Measurements from ENCODE around the gene OR2AK2.

Gene OR2AK2, protein sequence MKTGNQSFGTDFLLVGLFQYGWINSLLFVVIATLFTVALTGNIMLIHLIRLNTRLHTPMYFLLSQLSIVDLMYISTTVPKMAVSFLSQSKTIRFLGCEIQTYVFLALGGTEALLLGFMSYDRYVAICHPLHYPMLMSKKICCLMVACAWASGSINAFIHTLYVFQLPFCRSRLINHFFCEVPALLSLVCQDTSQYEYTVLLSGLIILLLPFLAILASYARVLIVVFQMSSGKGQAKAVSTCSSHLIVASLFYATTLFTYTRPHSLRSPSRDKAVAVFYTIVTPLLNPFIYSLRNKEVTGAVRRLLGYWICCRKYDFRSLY

DNA sequence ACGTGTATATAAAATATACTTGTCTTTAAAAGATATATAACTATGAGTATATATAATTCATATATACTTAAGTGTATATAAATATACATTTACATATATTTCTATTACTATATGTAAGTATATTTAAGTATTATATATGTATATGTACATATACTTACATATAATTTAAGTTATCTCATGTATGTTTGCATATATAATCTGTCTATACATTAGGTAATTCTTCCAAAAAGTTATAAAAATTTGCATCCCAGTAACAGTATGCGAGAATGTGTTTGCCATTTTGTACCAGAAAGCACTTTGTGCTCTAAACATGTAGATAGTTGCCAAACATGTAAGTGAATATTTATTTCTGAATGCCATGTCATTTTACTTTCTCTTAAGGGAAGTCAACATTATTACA, at the start of gene OR2AK2:
Gene OR2AK2 (plus strand): TSS at position 301 of the 400 bp plus-strand sequence. CDS start 144 bp downstream, outside the sequence.
- DNase-seq (ENCODE audit: low read depth in 3 of 3) = no peak

DNA sequence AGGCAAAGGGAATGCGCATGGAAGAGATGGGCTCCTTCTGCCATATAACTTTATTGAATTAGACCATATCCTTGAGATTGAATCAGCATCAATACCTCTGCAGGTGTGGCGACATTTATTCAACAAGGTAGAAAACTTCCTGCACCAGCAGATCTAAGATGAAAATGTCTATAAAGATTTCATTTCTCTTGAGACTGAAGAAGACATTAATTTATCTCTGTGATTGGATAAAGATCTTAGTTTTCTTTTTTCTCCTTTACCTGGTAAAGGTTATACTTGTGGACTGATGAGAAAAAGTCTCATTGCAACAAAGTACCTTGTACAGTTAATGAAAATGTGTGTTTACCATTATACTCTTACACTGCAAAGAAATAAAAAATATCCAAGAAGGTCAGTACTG, 45.1 kb upstream of the OR2AK2 start, which contains the start of gene OR2T8:
Gene OR2T8 (plus strand): TSS at position 301 of the 400 bp plus-strand sequence. CDS start 766 bp downstream, outside the sequence.
- DNase-seq (ENCODE audit: low read depth in 3 of 3) = no peak

DNA sequence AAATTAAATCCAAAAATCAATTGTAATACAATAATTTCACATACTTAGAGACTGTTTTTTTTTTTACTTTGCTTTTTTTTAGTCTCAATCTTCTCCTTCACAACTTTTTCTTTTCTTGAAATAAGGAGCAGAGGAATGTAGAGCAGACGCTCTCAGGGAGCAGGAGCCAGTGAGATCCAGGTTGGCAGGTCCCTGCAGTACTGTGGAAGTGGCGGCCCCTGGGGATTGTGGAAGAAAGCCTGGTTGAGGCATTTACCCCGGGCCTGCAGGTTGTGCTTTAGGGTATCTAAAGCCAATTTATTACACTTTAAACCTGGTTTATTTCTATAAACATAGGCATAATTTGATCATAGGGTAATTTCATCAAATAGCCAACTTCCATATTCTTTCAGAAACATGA, 41.1 kb upstream of the OR2AK2 start:
- DNase-seq (ENCODE audit: low read depth in 3 of 3) = no peak

DNA sequence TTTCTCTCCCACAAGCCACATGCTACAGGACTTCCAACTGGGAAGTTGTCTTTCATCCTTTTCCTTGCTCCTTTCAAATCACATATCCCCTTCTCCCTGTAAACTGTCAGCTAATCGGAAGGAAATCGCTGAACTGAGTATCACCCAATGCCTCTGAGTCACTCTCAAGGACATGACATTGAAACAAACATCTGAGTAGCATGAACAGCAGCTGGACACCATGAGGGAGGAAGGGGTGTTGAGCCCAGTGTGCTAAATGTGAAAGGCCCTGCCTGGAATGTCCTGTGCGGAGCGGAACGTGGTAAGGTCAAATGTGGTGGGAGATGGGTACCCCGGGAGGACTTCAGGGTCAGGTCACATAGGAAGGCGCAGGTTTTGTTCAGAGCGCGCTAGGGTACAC, 40.2 kb upstream of the OR2AK2 start, which contains the start of gene OR2AJ1:
Gene OR2AJ1 (plus strand): TSS at position 22 of the 400 bp plus-strand sequence. CDS start 8,880 bp downstream, outside the sequence.
- DNase-seq (ENCODE audit: low read depth in 3 of 3) = no peak

DNA sequence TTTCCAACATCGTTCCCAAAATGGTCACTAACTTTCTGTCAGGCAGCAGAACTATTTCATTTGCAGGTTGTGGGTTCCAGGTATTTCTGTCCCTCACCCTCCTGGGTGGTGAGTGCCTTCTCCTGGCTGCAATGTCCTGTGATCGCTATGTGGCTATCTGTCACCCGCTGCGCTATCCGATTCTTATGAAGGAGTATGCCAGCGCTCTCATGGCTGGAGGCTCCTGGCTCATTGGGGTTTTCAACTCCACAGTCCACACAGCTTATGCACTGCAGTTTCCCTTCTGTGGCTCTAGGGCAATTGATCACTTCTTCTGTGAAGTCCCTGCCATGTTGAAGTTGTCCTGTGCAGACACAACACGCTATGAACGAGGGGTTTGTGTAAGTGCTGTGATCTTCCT, 31.0 kb upstream of the OR2AK2 start:
- no peak for DNase-seq (ENCODE audit: low read depth in 3 of 3)

DNA sequence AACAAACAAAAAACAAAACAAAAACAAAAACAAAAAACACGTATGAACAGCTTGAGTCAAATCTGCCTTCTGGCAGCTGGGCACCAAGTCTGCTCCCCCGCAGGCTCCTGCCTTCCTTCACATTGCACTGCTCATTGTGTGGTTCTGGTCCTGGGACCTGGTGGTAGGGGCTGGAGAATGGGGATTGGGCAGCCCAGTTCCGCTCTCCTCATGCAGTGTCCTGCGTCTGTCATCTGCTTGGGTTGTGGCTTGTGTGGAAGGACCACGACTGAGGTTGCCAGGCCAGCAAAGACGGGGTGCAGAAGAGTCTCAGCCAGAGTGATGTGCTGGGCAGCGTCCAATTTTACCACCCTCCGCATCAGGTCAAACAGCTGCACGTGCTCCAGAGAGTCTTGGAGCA, 29.3 kb upstream of the OR2AK2 start:
- no peak for DNase-seq (ENCODE audit: low read depth in 3 of 3)

DNA sequence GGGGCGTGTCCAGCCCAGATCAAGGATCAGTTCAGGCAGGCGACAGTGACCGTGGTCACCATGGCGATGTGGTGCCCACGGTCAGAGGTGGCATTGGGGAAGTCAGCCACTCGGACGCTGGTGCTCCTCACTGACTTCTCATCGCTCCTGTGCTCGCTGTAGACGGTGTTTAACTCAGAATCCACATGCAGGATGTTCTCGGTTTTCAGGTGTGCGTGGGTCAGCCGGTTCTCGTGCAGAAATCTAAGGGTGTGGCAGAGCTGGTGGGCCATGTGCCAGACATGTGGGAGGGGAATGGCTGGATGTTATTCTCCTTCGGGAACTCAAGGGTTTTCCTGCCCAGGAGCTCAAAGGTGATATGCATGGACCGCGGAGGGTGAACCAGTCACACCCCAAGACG, 28.6 kb upstream of the OR2AK2 start:
- no peak for DNase-seq (ENCODE audit: low read depth in 3 of 3)

DNA sequence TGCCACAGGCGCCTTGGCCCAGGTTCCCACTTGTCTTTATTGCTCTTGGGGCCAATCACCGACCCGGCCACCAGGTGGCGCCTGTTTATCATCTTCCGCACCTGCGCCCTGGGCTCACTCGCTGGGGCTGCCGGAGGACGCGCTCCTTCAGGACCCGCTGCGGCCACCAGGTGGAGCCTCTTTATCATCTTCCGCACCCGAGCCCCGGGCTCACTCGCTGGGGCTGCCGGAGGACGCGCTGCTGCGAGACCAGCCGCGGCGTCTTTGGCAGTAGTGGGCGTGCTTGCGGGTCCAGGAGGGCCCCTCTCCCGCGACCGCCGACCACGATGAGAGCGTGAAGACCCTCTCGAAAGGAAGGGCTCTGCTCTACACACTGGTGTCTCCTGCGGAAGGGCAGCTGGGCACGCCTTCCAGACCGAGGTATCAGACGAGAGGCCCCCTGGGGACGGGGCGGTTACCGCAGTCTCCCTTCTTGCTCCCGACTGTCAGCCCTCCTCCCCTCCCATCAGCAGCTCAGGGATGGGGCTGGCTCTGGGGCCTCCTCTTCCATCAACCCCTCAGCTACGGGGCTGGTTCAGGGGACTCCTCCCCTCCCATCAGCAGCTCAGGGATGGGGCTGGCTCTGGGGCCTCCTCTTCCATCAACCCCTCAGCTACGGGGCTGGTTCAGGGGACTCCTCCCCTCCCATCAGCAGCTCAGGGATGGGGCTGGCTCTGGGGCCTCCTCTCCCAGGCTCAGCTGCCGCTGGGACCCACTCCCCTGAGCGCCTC, 27.9 kb upstream of the OR2AK2 start:
- peak; percentile 18 to 86 (median 85) for DNase-seq (ENCODE audit: low read depth in 3 of 3)

DNA sequence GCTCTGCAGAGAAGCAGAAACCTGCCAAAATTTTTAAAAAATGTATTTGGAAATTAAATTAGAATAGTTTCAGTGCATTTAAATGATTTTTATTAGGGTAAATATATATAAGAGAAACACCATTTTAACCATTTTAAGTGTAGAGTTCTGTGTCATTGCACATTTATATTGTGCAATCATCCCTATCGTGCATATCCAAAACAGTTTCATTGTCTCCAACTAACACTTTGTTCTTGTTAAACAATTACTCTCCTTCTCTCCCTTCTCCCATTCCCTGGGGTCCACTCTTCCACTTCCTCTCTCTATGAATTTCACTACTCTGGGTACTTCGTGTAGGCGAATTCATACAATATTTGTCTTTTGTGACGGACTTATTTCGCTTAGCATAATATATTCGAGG, 22.4 kb upstream of the OR2AK2 start:
- no peak for DNase-seq (ENCODE audit: low read depth in 3 of 3)

DNA sequence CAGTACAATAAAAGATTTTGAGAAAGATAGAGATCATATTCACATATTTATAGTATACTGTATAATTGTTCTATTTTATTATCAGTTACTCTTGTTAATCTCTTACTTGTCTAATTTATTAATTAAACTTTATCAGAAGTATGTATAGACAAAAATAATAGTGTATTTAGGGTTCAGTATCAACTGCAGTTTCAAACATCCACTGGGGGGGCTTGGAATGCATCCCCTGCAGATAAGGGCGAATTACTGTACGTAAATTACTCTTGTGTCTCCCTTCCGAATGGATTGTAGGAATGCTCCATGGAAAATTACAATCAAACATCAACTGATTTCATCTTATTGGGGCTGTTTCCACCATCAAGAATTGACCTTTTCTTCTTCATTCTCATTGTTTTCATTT, 16.5 kb upstream of the OR2AK2 start, which contains the start of gene OR2L8:
Gene OR2L8 (plus strand): TSS at position 301 of the 400 bp plus-strand sequence. CDS start 0 bp downstream, at position 301.
- DNase-seq (ENCODE audit: low read depth in 3 of 3) = no peak

DNA sequence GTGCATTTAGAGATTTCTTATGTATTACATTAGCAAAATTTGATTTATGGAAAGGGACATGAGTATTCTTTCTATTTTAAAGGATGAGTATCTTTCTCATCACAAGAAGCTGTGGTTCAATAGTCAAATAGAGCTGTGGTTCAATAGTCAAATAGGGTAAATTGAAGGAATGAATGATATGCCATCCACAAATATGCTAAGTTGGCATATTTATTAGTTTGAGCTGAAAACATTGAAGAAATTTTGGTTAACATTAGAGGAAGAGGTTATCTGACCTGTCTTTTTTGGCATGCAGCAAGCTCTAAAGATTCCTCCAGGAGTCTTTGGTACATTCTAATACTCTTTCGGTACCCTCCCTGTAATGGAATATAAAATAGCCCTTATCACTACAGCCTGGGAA, 11.6 kb upstream of the OR2AK2 start:
- no peak for DNase-seq (ENCODE audit: low read depth in 3 of 3)

DNA sequence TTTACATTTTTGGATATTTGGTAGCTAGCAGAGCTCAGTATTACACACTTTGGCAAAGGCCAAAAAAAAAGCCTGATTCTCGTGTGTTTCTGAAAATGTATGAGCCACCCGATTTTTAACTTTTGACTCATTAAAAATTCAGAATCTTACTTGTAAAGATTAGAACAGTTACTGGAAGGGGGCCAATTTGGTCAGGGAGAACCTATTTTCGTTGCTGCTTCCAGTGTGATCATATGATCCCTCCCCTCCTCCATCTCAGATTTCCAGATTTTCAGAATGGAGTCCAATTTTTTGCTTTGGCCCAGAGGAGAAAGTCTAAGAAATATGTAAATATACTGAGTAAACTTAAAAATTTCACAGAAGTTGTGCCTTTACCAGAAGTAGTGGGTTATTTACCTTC, 3.2 kb upstream of the OR2AK2 start:
- no peak for DNase-seq (ENCODE audit: low read depth in 3 of 3)

DNA sequence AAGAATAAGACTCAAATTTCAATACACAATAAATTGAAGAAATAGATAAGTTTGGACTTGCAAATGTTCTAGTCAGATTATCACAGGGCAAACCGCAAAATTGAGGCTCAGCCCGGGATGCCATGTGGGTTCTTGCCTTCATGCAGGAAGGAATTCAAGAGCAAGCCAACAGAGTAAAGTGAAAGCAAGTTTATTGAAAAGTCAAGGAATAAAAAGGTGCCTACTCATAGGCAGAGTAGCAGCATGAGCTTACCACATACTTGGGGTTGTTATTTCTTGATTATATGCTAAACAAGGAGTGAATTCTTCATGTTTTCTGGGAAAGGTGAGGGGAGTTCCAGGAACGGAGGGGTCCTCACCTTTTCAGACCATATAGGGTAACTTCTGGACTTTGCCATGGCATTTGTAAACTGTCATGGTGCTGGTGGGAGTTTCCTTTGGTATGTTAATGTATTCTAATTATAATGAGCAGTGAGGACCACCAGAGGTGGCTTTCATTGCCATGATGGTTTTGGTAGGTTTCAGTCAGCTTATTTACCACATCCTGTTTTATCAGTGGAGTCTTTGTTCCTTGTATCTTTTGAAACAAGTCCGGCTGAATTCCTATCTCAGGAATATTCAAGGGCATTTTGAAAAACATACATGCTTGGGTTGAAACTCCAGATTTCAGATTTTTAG, 2.0 kb upstream of the OR2AK2 start:
- DNase-seq (ENCODE audit: low read depth in 3 of 3) = no peak

DNA sequence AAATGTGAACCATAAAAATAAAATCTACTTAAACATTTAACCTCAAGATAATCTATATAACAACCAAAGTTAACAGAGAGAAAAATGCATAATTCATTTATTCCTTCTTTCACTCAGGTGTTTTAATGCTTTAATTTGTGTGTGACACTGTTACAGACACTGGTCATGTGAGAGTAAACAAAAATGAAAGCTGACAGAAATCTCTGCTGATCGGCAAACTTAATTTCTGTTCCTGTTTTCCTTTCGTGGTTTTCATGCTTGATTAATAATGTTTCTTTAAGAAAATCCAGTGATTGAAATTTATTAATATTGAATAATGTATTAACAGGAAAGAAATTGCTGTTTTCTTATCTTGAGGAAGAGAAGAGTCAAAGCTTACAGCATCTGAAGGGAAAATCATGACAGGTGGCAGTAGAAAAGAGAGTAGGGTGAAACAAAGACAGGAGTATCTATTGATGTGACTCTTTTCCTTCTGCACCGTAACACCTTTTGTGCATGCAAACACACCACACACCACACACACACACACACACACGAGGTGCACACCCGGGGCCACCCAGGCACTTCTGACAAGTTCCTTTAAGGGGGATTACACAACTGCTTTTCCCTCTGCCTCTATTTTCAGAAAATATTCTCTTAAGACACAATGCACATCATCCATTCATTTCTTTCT, 1.6 kb downstream of the OR2AK2 start:
- no peak for DNase-seq (ENCODE audit: low read depth in 3 of 3)

DNA sequence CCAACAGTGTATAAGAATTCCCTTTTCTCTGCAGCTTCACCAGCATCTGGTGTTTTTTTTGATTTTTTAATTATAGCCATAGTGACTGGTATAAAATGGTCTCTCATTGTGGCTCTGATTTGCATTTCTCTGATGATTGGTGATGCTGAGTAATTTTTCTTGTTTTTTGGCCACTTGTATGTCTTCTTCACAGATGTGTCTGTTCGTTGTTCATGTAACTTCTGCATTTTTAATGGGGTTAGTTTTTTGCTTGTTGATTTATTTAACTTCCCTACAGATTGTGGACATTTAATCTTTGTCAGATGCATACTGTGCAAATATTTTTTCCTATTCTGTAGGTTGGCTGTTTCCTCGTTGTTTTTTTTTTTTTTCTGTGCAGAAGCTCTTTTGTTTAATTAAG, 28.0 kb downstream of the OR2AK2 start:
- no peak for DNase-seq (ENCODE audit: low read depth in 3 of 3)

DNA sequence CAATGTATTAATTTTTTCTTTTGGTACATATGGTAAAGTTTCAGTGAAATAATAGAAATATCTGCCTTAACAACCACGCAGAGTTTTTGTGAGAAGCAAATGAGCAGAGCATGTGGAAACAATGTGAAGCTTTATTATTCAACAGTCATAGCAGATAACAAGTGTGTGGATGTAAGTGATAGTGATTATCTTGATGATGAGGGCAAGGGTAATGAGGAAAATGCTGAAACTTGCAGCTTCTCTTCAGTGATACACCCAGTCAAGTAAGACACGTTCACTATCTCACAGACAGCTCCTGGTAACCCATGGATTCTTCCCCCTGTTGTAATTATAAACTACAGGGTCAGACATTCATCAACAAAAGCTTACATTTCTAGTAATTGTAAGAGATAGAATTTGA, 33.8 kb downstream of the OR2AK2 start:
- DNase-seq (ENCODE audit: low read depth in 3 of 3) = no peak

DNA sequence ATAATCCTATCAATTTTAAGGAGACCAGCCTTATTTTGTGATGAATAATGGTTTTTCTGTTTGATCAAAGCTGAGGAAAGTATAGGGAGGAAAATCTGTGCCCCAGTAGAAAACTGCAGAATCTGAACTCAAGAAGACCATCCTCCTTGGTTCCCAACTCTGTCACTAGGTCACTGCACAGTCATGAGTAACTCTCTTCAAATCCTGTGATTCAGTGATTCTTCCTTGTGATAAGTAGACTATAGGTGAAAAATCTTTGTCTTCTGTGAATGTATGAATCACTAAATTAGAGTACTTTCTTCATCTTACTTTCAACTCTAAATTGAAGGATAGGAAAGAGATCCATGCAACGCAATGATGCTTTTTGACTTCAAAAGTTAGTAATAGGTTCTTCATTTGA, 35.1 kb downstream of the OR2AK2 start:
- DNase-seq (ENCODE audit: low read depth in 3 of 3) = no peak

DNA sequence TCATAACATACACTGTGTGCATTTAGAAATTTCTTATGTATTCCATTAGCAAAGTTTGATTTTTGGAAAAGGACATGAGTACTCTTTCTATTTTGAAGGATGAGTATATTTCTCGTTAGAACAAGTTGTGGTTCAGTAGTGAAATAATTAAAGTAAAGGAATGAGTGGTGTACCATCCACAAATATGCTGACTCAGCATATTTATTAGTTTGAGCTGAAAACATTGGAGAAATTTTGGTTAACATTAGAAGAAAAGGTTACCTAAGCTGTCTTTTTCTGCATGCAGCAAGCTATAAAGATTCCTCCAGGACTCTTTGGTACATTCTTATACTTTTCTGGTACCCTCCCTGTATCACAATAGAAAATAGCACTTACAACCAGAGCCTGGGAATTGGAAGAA, 42.7 kb downstream of the OR2AK2 start:
- DNase-seq (ENCODE audit: low read depth in 3 of 3) = no peak

DNA sequence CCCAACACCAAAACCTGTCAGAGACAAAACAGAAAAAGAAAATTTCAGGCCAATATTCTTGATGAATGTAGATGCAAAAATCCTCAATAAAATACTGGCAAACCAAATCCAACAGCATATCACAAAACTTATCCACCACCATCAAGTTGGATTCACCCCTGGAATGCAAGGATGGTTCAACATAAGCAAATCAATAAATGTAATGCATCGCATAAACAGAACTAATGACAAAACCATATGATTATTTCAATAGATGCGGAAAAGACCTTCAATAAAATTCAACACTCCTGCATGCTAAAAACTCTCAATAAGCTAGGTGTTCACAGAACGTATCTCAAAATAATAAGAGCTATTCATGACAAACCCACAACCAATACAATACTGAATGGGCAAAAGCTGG, 44.6 kb downstream of the OR2AK2 start:
- no peak for DNase-seq (ENCODE audit: low read depth in 3 of 3)

DNA sequence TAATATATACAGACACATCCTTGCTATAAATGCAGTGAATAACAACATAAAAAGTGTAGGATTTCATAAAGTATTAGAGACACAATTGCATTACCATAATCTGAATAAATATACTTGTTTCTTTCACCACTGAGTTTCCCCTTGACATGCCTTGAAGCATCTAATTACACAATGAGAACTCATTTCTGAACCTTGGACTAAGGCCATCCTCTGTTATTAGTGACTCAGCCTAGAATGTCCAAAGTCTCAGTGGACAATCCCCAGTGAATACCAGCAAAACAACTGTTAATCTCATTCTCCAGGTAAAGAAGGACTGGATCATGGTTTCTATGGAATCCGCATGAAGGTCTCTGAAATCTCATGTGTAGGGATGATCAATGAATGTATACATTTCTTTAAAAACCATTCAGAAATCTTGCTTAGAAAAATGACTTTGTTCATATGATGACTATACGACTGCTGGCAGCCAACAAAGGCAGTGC, 48.2 kb downstream of the OR2AK2 start, which contains the start of gene OR2L5:
Gene OR2L5 (plus strand): TSS at position 432 of the 482 bp plus-strand sequence. CDS start 8,288 bp downstream, outside the sequence.
- no peak for DNase-seq (ENCODE audit: low read depth in 3 of 3)

DNA sequence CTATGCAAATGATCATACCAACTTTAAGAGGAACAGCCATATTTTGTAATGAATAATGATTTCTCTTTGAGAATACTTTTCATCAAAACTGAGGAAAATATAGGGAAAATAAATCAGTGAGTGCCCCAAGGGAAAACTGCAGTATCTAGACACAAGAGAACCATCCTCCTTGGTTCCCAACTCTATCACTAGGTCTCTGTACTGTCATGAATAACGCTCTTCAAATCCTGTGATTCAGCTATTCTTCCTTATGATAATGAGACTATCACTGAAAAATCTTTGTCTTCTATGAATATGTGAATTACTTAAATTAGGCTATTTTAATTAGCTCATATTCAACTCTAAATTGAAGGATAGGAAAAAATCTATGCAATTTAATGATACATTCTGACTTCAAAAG, 50.8 kb downstream of the OR2AK2 start:
- no peak for DNase-seq (ENCODE audit: low read depth in 3 of 3)
